CD14-positive monocyte (primary cell): Measurements from ENCODE around the gene RCC2. TPM values are rescaled to one million over a fixed set of nuclear protein-coding genes. Genes with fewer than 3 reads are reported as not detected.
A peak's percentile ranks its signal among the peaks of the same experiment; 100 is the strongest.

ENCODE experiments used
- DNase-seq, 3 donors: peaks; one replicate each; pipeline ENCODE4 v3.0.0-alpha.2; 2011 to 2022
- H2AFZ ChIP-seq: 2 replicates; pipeline ENCODE4 v1.6.0; 2012; ENCODE audit warnings: mild to moderate bottlenecking, low read depth, low read length, inconsistent platforms; ENCODE audit not compliant: insufficient read depth, poor library complexity, severe bottlenecking
- H3K27ac ChIP-seq, 2 donors: 1 replicate in 1 of 2; 2 replicates in 1 of 2; pipeline ENCODE4 v1.5.1; 2012 to 2013; ENCODE audit warnings: low read length in 2 of 2, control low read depth in 1 of 2, inconsistent platforms in 1 of 2, low read depth in 1 of 2, mild to moderate bottlenecking in 1 of 2
- H3K27me3 ChIP-seq, 2 donors: one replicate each; pipeline versions ENCODE4 v1.6.0 to v1.6.1; 2011 to 2013; ENCODE audit warnings: low read length in 2 of 2; ENCODE audit not compliant: control insufficient read depth in 2 of 2, insufficient read depth in 2 of 2
- H3K36me3 ChIP-seq, 2 donors: replicated peaks in 1 of 2; 1 replicate in 1 of 2; 2 replicates in 1 of 2; pipeline versions ENCODE4 v1.5.1 to v1.6.1; 2012 to 2013; ENCODE audit warnings: low read length in 2 of 2, control low read depth in 1 of 2, inconsistent platforms in 1 of 2, mild to moderate bottlenecking in 1 of 2; ENCODE audit not compliant: insufficient read depth in 2 of 2, control insufficient read depth in 1 of 2
- H3K4me1 ChIP-seq, 2 donors: 1 replicate in 1 of 2; 2 replicates in 1 of 2; pipeline versions ENCODE4 v1.5.1 to v1.6.1; 2012 to 2013; ENCODE audit warnings: low read length in 2 of 2, control low read depth in 1 of 2, inconsistent platforms in 1 of 2, mild to moderate bottlenecking in 1 of 2, moderate library complexity in 1 of 2; ENCODE audit not compliant: insufficient read depth in 2 of 2, control insufficient read depth in 1 of 2
- H3K4me2 ChIP-seq: replicated peaks from 2 replicates; pipeline ENCODE3; 2012; ENCODE audit warnings: low read length, moderate library complexity, mild to moderate bottlenecking; ENCODE audit not compliant: poor library complexity, severe bottlenecking; ENCODE audit errors: extremely low read depth
- H3K4me3 ChIP-seq, 3 experiments: fragments of 200-600 bp in 1 of 3; sonication (generic) in 1 of 3; replicated peaks in 1 of 3; 1 replicate in 2 of 3; 2 replicates in 1 of 3; pipeline ENCODE4 v1.5.1; 2011 to 2013; ENCODE audit warnings: low read length in 3 of 3, mild to moderate bottlenecking in 3 of 3, control low read depth in 2 of 3, low read depth in 2 of 3, inconsistent platforms in 1 of 3, moderate library complexity in 1 of 3
- H3K79me2 ChIP-seq: 2 replicates; pipeline ENCODE4 v1.6.0; 2012; ENCODE audit warnings: mild to moderate bottlenecking, control low read depth, inconsistent platforms, low read length, moderate library complexity; ENCODE audit not compliant: insufficient read depth
- H3K9ac ChIP-seq: 2 replicates; pipeline ENCODE4 v1.6.0; 2017; ENCODE audit warnings: low read length, mild to moderate bottlenecking; ENCODE audit not compliant: insufficient read depth, poor library complexity, severe bottlenecking
- H3K9me3 ChIP-seq, 2 donors: replicated peaks in 1 of 2; 1 replicate in 1 of 2; 2 replicates in 1 of 2; pipeline versions ENCODE4 v1.5.1 to v1.6.1; 2012 to 2013; ENCODE audit warnings: low read length in 2 of 2, control low read depth in 1 of 2; ENCODE audit not compliant: control insufficient read depth in 1 of 2, insufficient read depth in 1 of 2
- H4K20me1 ChIP-seq: 2 replicates; pipeline ENCODE4 v1.6.0; 2012; ENCODE audit warnings: mild to moderate bottlenecking, low read length, control low read depth, moderate library complexity; ENCODE audit not compliant: insufficient read depth
- H3K27ac Mint-ChIP-seq, 7 donors: one replicate each; pipeline ENCODE4 v1.8.0; 2020; ENCODE audit warnings: mild to moderate bottlenecking in 7 of 7, mixed read lengths in 7 of 7, moderate library complexity in 6 of 7, inconsistent platforms in 2 of 7
- H3K27me3 Mint-ChIP-seq, 3 donors: one replicate each; pipeline ENCODE4 v1.8.0; 2021 to 2022; ENCODE audit warnings: low read depth in 3 of 3, mild to moderate bottlenecking in 3 of 3, mixed read lengths in 3 of 3, moderate library complexity in 3 of 3, inconsistent platforms in 1 of 3
- H3K36me3 Mint-ChIP-seq, 2 donors: one replicate each; pipeline ENCODE4 v1.8.0; 2020; ENCODE audit warnings: mixed read lengths in 2 of 2, inconsistent platforms in 1 of 2, mild to moderate bottlenecking in 1 of 2
- H3K4me1 Mint-ChIP-seq: one replicate; pipeline ENCODE4 v1.8.0; 2020; ENCODE audit warnings: mild to moderate bottlenecking, mixed read lengths
- H3K4me3 Mint-ChIP-seq, 2 donors: one replicate each; pipeline ENCODE4 v1.8.0; 2020; ENCODE audit warnings: mild to moderate bottlenecking in 2 of 2, mixed read lengths in 2 of 2, moderate library complexity in 1 of 2
- H3K9me3 Mint-ChIP-seq, 7 donors: one replicate each; pipeline ENCODE4 v1.8.0; 2020 to 2022; ENCODE audit warnings: mixed read lengths in 7 of 7, mild to moderate bottlenecking in 6 of 7, moderate library complexity in 6 of 7, inconsistent platforms in 2 of 7
- WGBS: methylation state at CpG from one replicate; pipeline ENCODE4 v1.1.5; 2013; ENCODE audit warnings: missing lambda C conversion rate; ENCODE audit not compliant: insufficient coverage; 5-methylcytosine and 5-hydroxymethylcytosine counted together
- intact Hi-C, 2 donors: fragments of 100-400 bp; cut with micrococcal nuclease; formaldehyde crosslinking; loops; one replicate each; pipeline versions ENCODE4 v1.15.0 to v1.15.1; 2023
- polyA plus RNA-seq, 3 donors: library from polyadenylated mRNA; depleted of rRNA in 1 of 3; unstranded in 2 of 3; stranded (reverse) in 1 of 3; fragments of 300-500 nt in 2 of 3; fragments of >200 nt in 1 of 3; fragmentation: Illumina TruSeq in 2 of 3; gene quantifications; 1 replicate in 2 of 3; 2 replicates in 1 of 3; pipeline ENCODE4 v1.2.3, GENCODE V29; 2012 to 2021
- TF ChIP-seq, protein P1 (sequence below): fragments of 200-600 bp; IDR thresholded peaks from one replicate; pipeline ENCODE4 v1.8.0; 2022; ENCODE audit warnings: antibody characterized with exemption, mild to moderate bottlenecking

Gene RCC2
- polyA plus RNA-seq, 3 donors, result 22.3 to 66.3 (median 40.9) TPM

GRCh38 chr1:17427696-17428660 is 11.5 kb downstream of the RCC2 start:
- Histone ChIP-seq H3K4me2 (no peak overlapping the region), H3K4me1 (peaks cover 18 to 23% of the 10 kb centered on the region in 2 donors), H3K27me3 (no peaks in the 10 kb centered on the region), H3K36me3 (peaks cover 67 to 72% of the 10 kb centered on the region in 2 donors), H3K9me3 (no peaks in the 10 kb centered on the region), H4K20me1 (peaks cover 85% of the 10 kb centered on the region), H3K27ac (peak overlapping the region in 1 of 2 donors; percentile 23), H3K9ac (no peak overlapping the region), H3K79me2 (peaks cover 90% of the 10 kb centered on the region), H2AFZ (no peak overlapping the region), H3K4me3 (no peak overlapping the region)
- Mint-ChIP-seq H3K27me3 (no peaks in the 10 kb centered on the region), H3K4me1 (peaks cover 24% of the 10 kb centered on the region), H3K36me3 (peaks cover 63 to 79% of the 10 kb centered on the region in 2 donors), H3K4me3 (no peak overlapping the region), H3K9me3 (no peaks in the 10 kb centered on the region), H3K27ac (peak overlapping the region in 2 of 7 donors; percentile 30 to 83)
- intact Hi-C loops, result loop anchor here in 1 of 2 donors (5.0 kb wide), 1 partner anchor 54 kb away; no protein-coding TSS in a partner anchor
- no peak for DNase-seq
- 92% methylated on average over 16 of the region's 21 CpGs for WGBS
- TF ChIP-seq, protein P1, sequence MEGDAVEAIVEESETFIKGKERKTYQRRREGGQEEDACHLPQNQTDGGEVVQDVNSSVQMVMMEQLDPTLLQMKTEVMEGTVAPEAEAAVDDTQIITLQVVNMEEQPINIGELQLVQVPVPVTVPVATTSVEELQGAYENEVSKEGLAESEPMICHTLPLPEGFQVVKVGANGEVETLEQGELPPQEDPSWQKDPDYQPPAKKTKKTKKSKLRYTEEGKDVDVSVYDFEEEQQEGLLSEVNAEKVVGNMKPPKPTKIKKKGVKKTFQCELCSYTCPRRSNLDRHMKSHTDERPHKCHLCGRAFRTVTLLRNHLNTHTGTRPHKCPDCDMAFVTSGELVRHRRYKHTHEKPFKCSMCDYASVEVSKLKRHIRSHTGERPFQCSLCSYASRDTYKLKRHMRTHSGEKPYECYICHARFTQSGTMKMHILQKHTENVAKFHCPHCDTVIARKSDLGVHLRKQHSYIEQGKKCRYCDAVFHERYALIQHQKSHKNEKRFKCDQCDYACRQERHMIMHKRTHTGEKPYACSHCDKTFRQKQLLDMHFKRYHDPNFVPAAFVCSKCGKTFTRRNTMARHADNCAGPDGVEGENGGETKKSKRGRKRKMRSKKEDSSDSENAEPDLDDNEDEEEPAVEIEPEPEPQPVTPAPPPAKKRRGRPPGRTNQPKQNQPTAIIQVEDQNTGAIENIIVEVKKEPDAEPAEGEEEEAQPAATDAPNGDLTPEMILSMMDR, result no peak

DNA sequence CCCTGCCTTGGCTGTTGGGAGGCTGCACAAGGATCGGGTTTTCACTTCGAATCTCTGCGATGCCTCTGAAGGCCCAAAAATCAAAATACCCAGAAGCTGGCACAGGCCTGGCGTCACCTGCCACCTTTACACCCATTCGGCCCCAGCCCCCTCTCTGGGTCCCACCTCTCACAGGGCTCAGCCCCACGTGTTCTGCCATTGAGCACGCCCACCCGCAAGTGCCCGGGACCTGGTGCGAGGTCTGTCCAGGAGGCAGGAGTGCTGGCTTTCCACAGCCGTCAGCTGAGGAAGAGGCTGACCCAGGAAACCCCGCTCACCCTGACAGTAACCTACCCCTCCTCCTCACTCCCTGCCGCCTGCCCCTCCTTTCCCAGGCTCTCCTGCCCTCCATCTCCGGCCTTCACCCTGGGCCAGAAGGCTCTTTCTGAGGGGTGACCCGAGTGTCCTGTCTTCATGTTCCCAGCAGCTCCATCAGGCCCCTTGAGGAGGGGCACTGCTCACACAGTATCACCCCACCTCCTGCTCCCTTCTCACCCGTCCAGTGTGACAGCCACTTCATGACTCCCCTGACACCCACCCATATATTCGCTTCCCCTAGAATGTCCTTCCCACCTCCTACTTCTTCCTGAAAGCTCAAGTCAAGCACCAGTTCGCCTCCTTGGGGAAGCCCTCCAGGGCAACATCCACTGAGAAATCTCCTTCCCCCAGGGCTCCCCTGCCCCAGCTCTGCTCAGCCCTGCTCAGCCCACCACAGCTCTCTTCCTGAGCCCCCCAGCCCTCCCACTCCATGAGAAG is 13.5 kb downstream of the RCC2 start:
- no peak overlapping the region for H3K4me3 Mint-ChIP-seq
- H3K79me2 ChIP-seq, result peaks cover 83% of the 10 kb centered on the region
- TF ChIP-seq, protein P1, result no peak
- H4K20me1 ChIP-seq, result peaks cover 95% of the 10 kb centered on the region
- peak overlapping the region in 4 of 7 donors; percentile 9 to 82 (median 22) for H3K27ac Mint-ChIP-seq
- H3K4me1 ChIP-seq, result peaks cover 3 to 8% of the 10 kb centered on the region in 2 donors
- H3K36me3 Mint-ChIP-seq, result peaks cover 80 to 92% of the 10 kb centered on the region in 2 donors
- H3K4me2 ChIP-seq, result no peak overlapping the region
- H3K27me3 Mint-ChIP-seq, result no peaks in the 10 kb centered on the region
- H3K4me1 Mint-ChIP-seq, result peaks cover 9% of the 10 kb centered on the region
- intact Hi-C loops, result loop anchor here in 1 of 2 donors (5.0 kb wide), 1 partner anchor 56 kb away; no protein-coding TSS in a partner anchor
- no peaks in the 10 kb centered on the region for H3K27me3 ChIP-seq
- no peak for DNase-seq
- no peaks in the 10 kb centered on the region for H3K9me3 ChIP-seq
- H2AFZ ChIP-seq, result no peak overlapping the region
- peak overlapping the region in 1 of 2 donors; percentile 41 for H3K27ac ChIP-seq
- H3K9ac ChIP-seq, result no peak overlapping the region
- WGBS, result 97% methylated on average over 17 of the region's 18 CpGs
- H3K9me3 Mint-ChIP-seq, result no peaks in the 10 kb centered on the region
- H3K4me3 ChIP-seq, result no peak overlapping the region
- peaks cover 83 to 91% of the 10 kb centered on the region in 2 donors for H3K36me3 ChIP-seq
